ENCODE measurements around the gene CDK2.
A peak's percentile ranks its signal among the peaks of the same experiment; 100 is the strongest.
"Not testable (repeated sequence)": the region's sequence is repeated elsewhere in the genome, so short reads cannot be mapped to it uniquely, and the experiment has no call there.

Gene CDK2

DNA sequence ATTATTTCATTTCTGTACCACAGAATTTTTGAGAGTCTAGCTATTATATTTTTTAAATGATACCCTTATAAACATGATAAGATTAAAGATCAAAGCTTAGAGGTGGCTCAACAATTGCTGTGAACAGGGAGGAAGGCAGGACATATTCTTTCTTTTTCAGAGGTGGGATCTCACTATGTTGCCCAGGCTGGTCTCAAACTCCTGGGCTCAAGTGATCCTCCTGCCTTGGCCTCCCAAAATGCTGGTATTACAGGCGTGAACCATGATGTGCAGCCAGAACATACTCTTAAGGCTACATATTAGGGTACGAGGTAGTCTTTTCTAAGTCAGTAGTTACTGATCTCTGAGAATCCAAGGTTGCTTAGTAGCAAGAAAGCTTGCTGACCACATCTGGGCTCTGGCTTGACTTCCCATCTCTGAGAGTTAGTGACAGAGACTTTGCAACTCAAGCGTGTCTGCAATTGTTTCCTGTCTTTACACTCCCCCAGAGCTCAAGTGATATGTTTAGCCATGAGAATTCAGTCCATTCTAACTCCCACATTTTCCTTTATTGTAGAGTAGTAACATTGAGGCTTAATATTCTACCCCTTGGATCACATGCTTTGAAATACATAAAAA, 15.8 kb downstream of the CDK2 start:
- no peak for DNase-seq

DNA sequence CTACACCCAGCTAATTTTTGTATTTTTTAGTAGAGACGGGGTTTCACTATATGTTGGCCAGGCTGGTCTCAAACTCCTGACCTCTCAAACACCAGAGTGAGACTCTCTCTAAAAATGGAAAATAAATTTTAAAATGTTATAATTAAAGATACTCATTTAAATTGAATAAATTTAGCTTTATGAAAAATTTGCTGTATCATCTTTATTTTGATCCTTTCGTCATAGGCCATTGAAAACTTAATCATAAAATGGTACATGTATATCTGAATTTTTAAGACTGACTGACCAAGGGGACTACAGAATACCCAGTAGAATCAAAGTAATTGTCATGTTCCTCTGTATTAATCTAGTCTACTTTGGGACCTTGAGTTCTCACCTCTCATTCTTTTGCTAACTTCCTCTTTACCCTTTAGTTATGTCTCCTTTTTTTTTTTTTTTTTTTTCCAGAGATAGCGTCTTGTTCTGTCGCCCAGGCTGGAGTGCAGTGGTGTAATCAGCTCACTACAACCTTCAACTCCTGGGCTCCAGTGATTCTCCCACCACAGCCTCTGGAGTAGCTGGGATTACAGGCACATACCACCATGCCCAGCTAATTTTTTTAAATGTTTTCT, 16.7 kb downstream of the CDK2 start:
- no peak for DNase-seq

DNA sequence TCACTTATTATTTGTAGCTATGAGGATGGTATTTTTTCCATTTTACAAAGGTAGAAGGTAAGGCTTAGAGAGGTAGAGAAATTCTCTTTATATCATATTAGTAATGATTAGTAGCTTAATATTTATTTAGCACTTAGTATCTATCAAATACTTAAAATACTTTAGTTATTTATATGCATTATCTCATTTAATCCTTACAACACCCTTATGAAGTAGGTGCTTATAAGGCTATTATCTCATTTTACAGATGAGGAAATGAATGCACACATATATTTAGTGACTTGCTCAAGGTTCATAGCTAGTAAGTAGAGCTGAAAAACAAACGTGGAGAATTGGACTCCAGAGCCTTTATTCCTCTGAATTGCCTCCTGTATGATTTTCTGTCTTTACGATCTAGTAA, 18.2 kb downstream of the CDK2 start:
- DNase-seq = no peak

GRCh38 chr12:55985341-55985740, 18.7 kb downstream of the CDK2 start:
- no peak for DNase-seq

DNA sequence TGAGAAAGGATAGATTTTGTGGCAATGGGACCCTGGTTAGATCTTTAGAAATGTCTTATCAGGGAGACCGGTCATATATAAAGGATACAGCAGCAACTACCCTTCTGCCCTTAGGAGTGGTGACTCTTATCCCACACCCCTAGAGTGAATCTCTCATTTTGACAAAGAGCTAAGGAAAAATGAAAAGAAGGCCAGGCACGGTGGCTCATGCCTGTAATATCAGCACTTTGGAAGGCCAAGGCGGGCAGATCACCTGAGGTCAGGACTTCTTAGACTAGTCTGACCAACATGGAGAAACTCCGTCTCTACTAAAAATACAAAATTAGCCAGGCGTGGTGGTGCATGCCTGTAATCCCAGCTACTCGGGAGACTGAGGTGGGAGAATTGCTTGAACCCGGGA, 19.3 kb downstream of the CDK2 start:
- not testable (repeated sequence) for DNase-seq

DNA sequence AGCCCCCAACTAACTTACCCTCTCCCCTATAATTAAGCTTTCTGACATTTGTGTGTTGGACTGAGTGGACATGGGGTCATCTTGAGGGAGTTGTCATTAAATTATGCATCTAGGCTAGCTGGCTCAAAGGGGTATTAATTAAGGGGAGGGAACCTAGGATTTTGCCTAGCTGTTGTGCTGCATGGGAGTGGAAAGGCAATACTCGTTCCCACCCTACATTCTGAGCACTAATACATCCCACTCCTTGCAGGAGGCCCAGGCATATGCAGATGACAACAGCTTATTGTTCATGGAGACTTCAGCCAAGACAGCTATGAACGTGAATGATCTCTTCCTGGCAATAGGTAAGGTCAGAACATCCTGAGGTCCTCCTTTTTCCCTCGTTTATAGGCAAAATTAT, 24.5 kb downstream of the CDK2 start:
- no peak for DNase-seq

DNA sequence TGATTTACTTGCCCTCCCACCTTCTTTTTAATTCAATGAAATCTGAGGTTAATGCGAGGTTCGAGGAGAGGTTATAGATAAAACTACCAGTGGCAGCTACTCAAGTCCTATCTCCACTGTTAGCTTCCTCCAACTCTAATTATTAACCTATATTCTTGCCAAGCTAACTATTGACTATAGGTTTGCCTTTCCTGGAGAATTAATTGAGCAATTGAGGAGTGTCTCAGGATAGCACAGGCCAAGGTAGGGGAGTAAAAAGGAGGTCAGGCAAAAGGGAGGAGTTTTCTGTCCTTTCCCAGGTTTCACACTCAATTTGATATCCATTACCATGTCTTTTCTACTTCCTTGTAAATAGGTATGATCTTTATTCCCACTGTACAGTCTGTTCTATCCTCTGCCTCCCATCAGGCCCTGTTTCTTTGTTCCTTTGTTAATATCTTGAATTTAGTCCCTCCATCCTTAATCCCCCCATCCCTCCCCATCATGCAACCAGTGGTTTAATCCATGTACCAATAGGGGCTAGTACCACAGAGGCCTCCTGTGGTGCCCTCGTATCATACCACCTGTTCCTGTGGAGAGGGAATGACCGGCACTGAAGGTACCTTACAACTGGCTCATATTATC, 26.7 kb downstream of the CDK2 start:
- DNase-seq = no peak

DNA sequence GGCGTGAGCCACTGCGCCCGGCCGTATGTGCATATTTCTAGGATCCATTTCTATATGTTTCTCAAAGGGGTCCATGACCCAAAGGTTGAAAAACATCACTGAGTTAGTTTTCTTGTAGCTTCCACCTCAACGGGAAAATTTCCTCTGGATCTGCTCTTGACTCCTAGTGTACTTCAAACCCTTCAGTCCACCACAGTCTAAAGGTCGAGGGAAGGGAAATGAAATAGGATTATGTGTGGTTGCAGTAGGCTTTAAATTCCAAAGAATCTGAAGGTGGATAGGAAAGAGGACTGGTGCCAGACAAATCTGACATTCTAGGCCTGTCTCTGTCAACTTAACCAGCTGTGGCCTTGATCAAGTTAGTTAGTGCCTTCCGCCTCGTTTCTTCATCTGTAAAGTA, 28.7 kb downstream of the CDK2 start:
- DNase-seq = no peak

DNA sequence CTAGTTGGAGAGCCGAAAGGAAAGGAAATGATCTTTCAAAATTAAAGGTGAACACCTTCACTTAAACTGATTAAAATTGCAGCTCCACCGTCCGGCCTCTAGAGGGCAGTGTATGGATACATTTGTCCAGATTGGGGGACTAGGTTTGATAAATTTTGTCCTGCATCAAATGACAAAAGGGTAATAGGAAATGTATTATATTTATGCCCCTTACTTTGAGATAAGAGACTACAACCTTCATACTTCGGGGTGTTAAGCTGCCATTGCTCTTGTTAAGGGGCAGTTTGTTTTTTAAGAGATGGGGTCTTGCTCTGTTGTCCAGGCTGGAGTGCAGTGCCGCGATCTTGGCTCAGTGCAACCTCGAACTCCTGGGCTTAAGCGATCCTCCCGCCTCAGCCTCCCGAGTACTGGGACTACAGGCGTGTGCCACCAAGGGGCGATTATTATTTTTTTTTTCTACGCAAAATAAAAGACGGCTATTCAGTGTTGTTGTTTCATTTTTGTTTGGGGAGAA, 29.6 kb downstream of the CDK2 start:
- peak; percentile 41 for DNase-seq

DNA sequence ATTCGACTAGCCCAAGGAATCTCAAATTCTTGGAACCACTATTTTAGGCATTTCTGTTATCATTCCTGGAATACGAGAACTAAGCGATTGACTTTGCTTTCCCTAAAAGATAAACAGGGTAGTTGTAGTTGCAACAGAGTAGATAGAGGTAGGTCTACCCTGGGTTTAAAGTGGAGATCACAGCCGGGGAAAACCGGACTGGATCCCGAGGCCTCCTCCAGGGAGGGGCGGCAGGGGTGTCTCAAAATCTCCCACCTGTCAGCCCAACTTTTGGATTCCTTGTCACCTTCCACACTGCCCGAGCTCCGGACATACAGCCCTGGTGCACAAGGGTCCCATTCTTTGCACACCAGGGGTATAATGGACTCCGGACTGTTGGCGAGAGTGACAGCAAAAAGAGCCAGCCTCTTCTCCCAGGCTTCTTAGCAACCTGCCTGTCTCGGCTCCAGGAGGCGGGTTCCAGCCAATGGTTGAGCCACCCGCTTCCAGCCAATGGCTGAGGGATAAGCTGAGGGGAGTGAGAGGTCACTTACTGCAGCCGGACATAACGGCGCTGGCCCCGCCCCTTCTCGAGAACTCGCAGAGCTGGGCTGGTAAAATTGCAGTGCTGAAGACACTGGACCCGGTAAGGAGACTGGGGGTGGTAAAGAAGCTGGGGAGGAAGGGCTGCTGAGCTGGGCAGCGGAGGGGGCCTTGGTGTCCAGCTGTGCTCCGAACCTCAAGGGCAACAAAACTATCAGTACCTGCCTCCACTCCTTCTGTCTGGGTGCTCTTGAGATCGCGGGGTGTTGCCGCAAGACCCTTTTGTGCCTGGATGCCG, 30.3 kb downstream of the CDK2 start, which contains the start of gene SUOX:
Gene SUOX (plus strand): TSS at position 562 of the 820 bp plus-strand sequence. CDS start 4,946 bp downstream, outside the sequence.
- DNase-seq = peak; percentile 84

- DNase-seq = no peak
Measured at GRCh38 chr12:55997535-55997859, 30.9 kb downstream of the CDK2 start.

GRCh38 chr12:55999522-55999921, 32.9 kb downstream of the CDK2 start:
- DNase-seq = not testable (repeated sequence)

- DNase-seq = not testable (repeated sequence)
Measured at GRCh38 chr12:55999999-56000540, 33.4 kb downstream of the CDK2 start.

DNA sequence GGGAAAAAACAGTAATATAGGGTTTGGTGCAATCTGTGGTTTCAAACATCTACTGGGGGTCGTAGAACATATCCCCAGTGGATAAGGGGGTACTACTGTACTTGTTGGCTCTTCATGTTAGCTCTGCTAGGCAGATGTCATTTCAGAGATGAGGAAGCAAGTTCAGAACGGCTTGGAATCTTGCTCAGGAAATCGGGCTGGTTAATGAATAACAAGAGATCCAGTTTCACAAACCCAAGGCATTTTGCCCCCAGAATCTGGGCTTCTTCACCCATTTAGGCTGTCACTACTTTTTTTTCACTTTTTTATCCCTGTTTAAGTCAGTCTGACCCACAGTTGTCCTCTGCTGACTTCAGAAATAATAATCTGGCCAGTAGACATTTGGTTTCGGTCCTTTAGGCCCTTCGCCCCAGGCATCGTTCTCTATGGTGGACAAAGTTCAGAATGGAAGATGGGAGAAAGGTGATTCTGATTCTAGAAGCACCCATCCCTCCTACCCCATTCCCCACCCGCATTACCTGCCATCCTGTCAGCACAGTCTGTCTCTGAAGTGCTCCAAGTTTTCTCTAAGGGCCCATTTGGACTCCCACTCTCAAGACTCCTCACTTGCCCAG, 35.0 kb downstream of the CDK2 start:
- no peak for DNase-seq

- DNase-seq = not testable (repeated sequence)
Measured at GRCh38 chr12:56003376-56003775, 36.7 kb downstream of the CDK2 start.

- no peak for DNase-seq
Measured at GRCh38 chr12:56004211-56004610, 37.6 kb downstream of the CDK2 start.

GRCh38 chr12:56007564-56008559, 41.2 kb downstream of the CDK2 start:
- peak; percentile 40 for DNase-seq

GRCh38 chr12:56010111-56010570, 43.5 kb downstream of the CDK2 start:
- no peak for DNase-seq

DNA sequence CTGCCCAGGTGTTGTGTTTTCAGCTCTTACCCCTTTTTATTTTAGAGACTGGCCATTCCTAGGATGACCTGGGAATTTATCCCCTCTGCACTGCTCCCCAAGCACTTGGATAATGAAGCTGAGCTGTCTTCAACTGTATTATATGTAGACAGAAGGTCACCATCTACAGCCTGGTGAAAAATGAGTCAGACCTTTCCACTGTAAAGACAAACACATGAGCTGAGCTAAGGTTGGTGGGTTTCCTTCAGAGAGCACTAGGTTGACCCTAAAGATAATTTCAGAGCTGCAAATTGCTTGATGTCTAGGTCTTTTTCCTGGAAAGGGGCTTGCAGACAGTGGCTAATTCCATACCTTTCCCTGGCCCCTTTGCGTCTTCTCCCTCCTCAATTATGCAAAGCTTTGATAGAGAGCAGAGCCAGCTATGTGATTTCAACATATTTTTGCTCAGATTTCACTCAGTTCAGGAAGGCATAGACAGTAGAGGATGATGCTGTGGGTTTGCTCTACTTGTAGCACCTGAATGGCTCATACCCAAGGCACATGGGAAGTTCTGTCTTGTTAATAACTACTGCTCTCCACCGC, 45.0 kb downstream of the CDK2 start:
- DNase-seq = no peak

DNA sequence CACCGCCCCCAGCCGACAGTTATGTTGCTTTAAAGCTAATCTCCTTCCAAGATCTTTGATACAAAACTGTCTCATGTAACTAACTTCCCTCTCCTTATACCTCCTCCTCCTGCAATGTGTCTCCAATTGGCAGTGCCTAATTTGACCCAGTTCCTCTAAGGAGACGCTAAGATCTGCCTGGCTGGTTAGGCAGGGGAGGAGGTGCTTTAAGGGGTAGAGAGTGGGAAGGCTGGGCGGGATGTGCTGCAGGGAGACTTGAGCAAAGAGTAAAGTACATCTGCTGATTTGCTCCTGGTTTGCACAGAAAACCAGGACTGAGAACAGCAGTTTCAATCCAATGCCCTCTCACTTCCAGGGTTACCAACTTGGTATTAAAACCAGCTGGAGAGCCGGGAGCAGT, 46.9 kb downstream of the CDK2 start:
- DNase-seq = no peak

GRCh38 chr12:56014205-56014604, 47.6 kb downstream of the CDK2 start:
- no peak for DNase-seq
